ENCODE measurements around the gene CASZ1.

The CASZ1 gene

GRCh38 chr1:10755970-10756521, 40.4 kb downstream of the CASZ1 start:
- TF ChIP-seq CTCF (IDR thresholded peaks at IDR 0.05; ENCODE audit: low read depth, low read length, missing control alignments), result no peak
- DNase-seq (ENCODE audit: extremely low read depth, low read depth), result no peak
- H3K4me3 ChIP-seq (replicated peaks; ENCODE audit: low read depth, low read length), result no peak overlapping the region

GRCh38 chr1:10754568-10755329, 41.7 kb downstream of the CASZ1 start:
- no peak for TF ChIP-seq CTCF (IDR thresholded peaks at IDR 0.05; ENCODE audit: low read depth, low read length, missing control alignments)
- H3K4me3 ChIP-seq (replicated peaks; ENCODE audit: low read depth, low read length), result no peak overlapping the region
- no peak for DNase-seq (ENCODE audit: extremely low read depth, low read depth)

GRCh38 chr1:10753299-10753698, 43.1 kb downstream of the CASZ1 start:
- TF ChIP-seq CTCF (IDR thresholded peaks at IDR 0.05; ENCODE audit: low read depth, low read length, missing control alignments), result no peak

GRCh38 chr1:10751561-10752085, 44.8 kb downstream of the CASZ1 start:
- TF ChIP-seq CTCF (IDR thresholded peaks at IDR 0.05; ENCODE audit: low read depth, low read length, missing control alignments), result no peak

More at GRCh38 chr1:10753299-10753698, 43.1 kb downstream of the CASZ1 start:
- no peak overlapping the region for H3K4me3 ChIP-seq (replicated peaks; ENCODE audit: low read depth, low read length)
- no peak for DNase-seq (ENCODE audit: extremely low read depth, low read depth)

GRCh38 chr1:10751160-10751559, 45.3 kb downstream of the CASZ1 start:
- no peak overlapping the region for H3K4me3 ChIP-seq (replicated peaks; ENCODE audit: low read depth, low read length)
- no peak for DNase-seq (ENCODE audit: extremely low read depth, low read depth)
- no peak for TF ChIP-seq CTCF (IDR thresholded peaks at IDR 0.05; ENCODE audit: low read depth, low read length, missing control alignments)

More at GRCh38 chr1:10751561-10752085, 44.8 kb downstream of the CASZ1 start:
- no peak overlapping the region for H3K4me3 ChIP-seq (replicated peaks; ENCODE audit: low read depth, low read length)
- DNase-seq (ENCODE audit: extremely low read depth, low read depth), result no peak

GRCh38 chr1:10745886-10746455, 50.5 kb downstream of the CASZ1 start:
- DNase-seq (ENCODE audit: extremely low read depth, low read depth), result no peak
- no peak overlapping the region for H3K4me3 ChIP-seq (replicated peaks; ENCODE audit: low read depth, low read length)
- TF ChIP-seq CTCF (IDR thresholded peaks at IDR 0.05; ENCODE audit: low read depth, low read length, missing control alignments), result no peak

All from HFF-Myc (cell line).